ENCODE data around the gene RTTN. TPM values are rescaled to one million over a fixed set of nuclear protein-coding genes. Genes with fewer than 3 reads are reported as not detected.
"Not testable (repeated sequence)": the region's sequence is repeated elsewhere in the genome, so short reads cannot be mapped to it uniquely, and the experiment has no call there.

RTTN gene
- total RNA-seq, 1 experiment from 2014 or later, result 21.8 TPM

GRCh38 chr18:70110678-70111077 is 94.8 kb downstream of the RTTN start:
- Histone ChIP-seq H3K4me3 (ENCODE audit: insufficient read depth, low read depth, low read length) (no peak overlapping the region), H3K36me3 (replicated peaks; ENCODE audit: control insufficient read depth, insufficient read depth, low read length) (no peaks in the 10 kb centered on the region), H3K27me3 (ENCODE audit: control insufficient read depth, insufficient read depth, low read length) (no peaks in the 10 kb centered on the region)
- no peak for DNase-seq

DNA sequence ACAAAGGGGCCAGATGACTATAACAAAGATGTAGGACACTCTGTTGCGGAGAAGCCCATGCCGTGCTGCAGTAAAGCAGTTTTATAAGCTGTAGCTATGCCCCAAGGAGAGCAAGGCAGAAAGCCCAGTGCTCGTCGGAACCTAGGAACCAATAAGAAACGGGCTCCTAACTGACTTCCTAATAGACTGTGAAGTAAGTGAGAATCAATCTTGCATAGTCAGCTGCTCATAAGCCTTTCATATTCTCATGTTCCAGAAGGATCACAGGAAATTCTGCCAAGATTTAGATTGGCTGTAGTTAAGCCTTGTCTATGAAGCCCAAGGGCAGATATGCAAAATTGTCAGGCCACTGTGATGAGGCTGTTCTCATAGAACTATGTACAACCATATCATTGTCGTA is 98.4 kb downstream of the RTTN start:
- no peaks in the 10 kb centered on the region for H3K27me3 ChIP-seq (ENCODE audit: control insufficient read depth, insufficient read depth, low read length)
- H3K4me3 ChIP-seq (ENCODE audit: insufficient read depth, low read depth, low read length), result no peak overlapping the region
- H3K36me3 ChIP-seq (replicated peaks; ENCODE audit: control insufficient read depth, insufficient read depth, low read length), result no peaks in the 10 kb centered on the region
- DNase-seq, result no peak

- not testable (repeated sequence) for H3K4me3 ChIP-seq (ENCODE audit: insufficient read depth, low read depth, low read length); H3K27me3 ChIP-seq (ENCODE audit: control insufficient read depth, insufficient read depth, low read length); H3K36me3 ChIP-seq (replicated peaks; ENCODE audit: control insufficient read depth, insufficient read depth, low read length); DNase-seq
These were observed 102.6 kb downstream of the RTTN start for GRCh38 chr18:70102854-70103253.

GRCh38 chr18:70089858-70090257 is 115.6 kb downstream of the RTTN start:
- no peak overlapping the region for H3K4me3 ChIP-seq (ENCODE audit: insufficient read depth, low read depth, low read length)
- H3K36me3 ChIP-seq (replicated peaks; ENCODE audit: control insufficient read depth, insufficient read depth, low read length), result no peaks in the 10 kb centered on the region; the same call in 1 of the 2 replicates
- H3K27me3 ChIP-seq (ENCODE audit: control insufficient read depth, insufficient read depth, low read length), result no peaks in the 10 kb centered on the region
- DNase-seq, result no peak

- no peak for DNase-seq
- H3K27me3 ChIP-seq (ENCODE audit: control insufficient read depth, insufficient read depth, low read length), result no peaks in the 10 kb centered on the region
- no peaks in the 10 kb centered on the region; the same call in 1 of the 2 replicates for H3K36me3 ChIP-seq (replicated peaks; ENCODE audit: control insufficient read depth, insufficient read depth, low read length)
- H3K4me3 ChIP-seq (ENCODE audit: insufficient read depth, low read depth, low read length), result no peak overlapping the region
These were observed 119.4 kb downstream of the RTTN start for GRCh38 chr18:70086085-70086484.

- no peaks in the 10 kb centered on the region for H3K27me3 ChIP-seq (ENCODE audit: control insufficient read depth, insufficient read depth, low read length)
- DNase-seq, result no peak
- no peak overlapping the region for H3K4me3 ChIP-seq (ENCODE audit: insufficient read depth, low read depth, low read length)
- no peaks in the 10 kb centered on the region; the same call in 1 of the 2 replicates for H3K36me3 ChIP-seq (replicated peaks; ENCODE audit: control insufficient read depth, insufficient read depth, low read length)
These were observed 119.8 kb downstream of the RTTN start for GRCh38 chr18:70085641-70086040.

- no peak for DNase-seq
- no peaks in the 10 kb centered on the region for H3K27me3 ChIP-seq (ENCODE audit: control insufficient read depth, insufficient read depth, low read length)
- no peaks in the 10 kb centered on the region for H3K36me3 ChIP-seq (replicated peaks; ENCODE audit: control insufficient read depth, insufficient read depth, low read length)
- no peak overlapping the region for H3K4me3 ChIP-seq (ENCODE audit: insufficient read depth, low read depth, low read length)
These were observed 123.1 kb downstream of the RTTN start for GRCh38 chr18:70082430-70082829.

GRCh38 chr18:70078106-70078505 is 127.4 kb downstream of the RTTN start:
- Histone ChIP-seq H3K4me3 (ENCODE audit: insufficient read depth, low read depth, low read length) (no peak overlapping the region), H3K27me3 (ENCODE audit: control insufficient read depth, insufficient read depth, low read length) (no peaks in the 10 kb centered on the region), H3K36me3 (replicated peaks; ENCODE audit: control insufficient read depth, insufficient read depth, low read length) (no peaks in the 10 kb centered on the region)
- DNase-seq, result no peak

- Histone ChIP-seq H3K4me3 (ENCODE audit: insufficient read depth, low read depth, low read length) (no peak overlapping the region), H3K27me3 (ENCODE audit: control insufficient read depth, insufficient read depth, low read length) (no peaks in the 10 kb centered on the region), H3K36me3 (replicated peaks; ENCODE audit: control insufficient read depth, insufficient read depth, low read length) (no peaks in the 10 kb centered on the region)
- DNase-seq, result no peak
These were observed 129.6 kb downstream of the RTTN start for GRCh38 chr18:70075906-70076305.

DNA sequence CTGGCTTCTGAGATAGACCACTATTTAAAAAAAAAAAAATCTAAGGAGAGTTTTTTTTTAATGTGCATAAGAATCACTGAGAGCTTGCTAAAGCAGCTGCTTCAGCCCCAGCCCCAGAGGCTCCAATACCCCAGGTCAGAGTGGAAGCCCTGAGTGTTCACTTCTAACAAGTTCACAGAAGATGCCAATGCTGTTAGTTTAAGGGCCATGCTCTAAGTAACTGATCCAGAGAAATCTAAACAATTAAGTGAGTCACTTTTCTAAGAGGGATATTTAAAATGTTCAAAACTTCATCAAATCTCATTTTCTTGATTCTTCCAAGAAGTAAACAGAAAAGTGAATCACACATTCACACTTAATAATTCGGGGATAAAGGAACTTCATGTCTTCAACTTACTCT is 131.4 kb downstream of the RTTN start:
- DNase-seq, result no peak
- no peak overlapping the region for H3K4me3 ChIP-seq (ENCODE audit: insufficient read depth, low read depth, low read length)
- H3K36me3 ChIP-seq (replicated peaks; ENCODE audit: control insufficient read depth, insufficient read depth, low read length), result no peaks in the 10 kb centered on the region
- H3K27me3 ChIP-seq (ENCODE audit: control insufficient read depth, insufficient read depth, low read length), result no peaks in the 10 kb centered on the region

DNA sequence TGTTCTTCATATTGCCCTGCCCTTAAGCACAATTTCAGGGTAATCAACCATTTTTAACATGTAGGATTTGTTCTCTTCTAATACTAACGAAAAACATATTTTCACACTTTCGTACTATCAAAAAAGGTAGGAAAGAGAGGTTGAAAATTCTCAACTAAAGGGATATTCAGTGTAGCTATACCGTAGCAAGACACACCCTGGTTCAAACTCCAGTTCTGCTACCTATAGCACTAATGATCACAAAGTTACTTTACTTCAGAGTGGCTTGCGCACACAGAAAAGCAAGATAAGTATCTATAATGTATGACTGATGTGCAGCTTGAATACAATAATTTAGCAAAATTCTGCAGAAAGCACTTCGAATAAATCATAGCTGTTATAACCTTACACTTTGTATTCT is 132.1 kb downstream of the RTTN start:
- DNase-seq, result no peak
- no peak overlapping the region for H3K4me3 ChIP-seq (ENCODE audit: insufficient read depth, low read depth, low read length)
- no peaks in the 10 kb centered on the region for H3K36me3 ChIP-seq (replicated peaks; ENCODE audit: control insufficient read depth, insufficient read depth, low read length)
- H3K27me3 ChIP-seq (ENCODE audit: control insufficient read depth, insufficient read depth, low read length), result no peaks in the 10 kb centered on the region

- no peak overlapping the region for H3K4me3 ChIP-seq (ENCODE audit: insufficient read depth, low read depth, low read length)
- no peaks in the 10 kb centered on the region for H3K36me3 ChIP-seq (replicated peaks; ENCODE audit: control insufficient read depth, insufficient read depth, low read length)
- no peak for DNase-seq
- no peaks in the 10 kb centered on the region for H3K27me3 ChIP-seq (ENCODE audit: control insufficient read depth, insufficient read depth, low read length)
These were observed 132.8 kb downstream of the RTTN start for GRCh38 chr18:70072678-70073077.

- no peak overlapping the region for H3K4me3 ChIP-seq (ENCODE audit: insufficient read depth, low read depth, low read length)
- no peak for DNase-seq
- H3K27me3 ChIP-seq (ENCODE audit: control insufficient read depth, insufficient read depth, low read length), result no peaks in the 10 kb centered on the region
- no peaks in the 10 kb centered on the region for H3K36me3 ChIP-seq (replicated peaks; ENCODE audit: control insufficient read depth, insufficient read depth, low read length)
These were observed 135.5 kb downstream of the RTTN start for GRCh38 chr18:70069965-70070364.

GRCh38 chr18:70069382-70069781 is 136.1 kb downstream of the RTTN start:
- no peak for DNase-seq
- H3K4me3 ChIP-seq (ENCODE audit: insufficient read depth, low read depth, low read length), result no peak overlapping the region
- no peaks in the 10 kb centered on the region for H3K27me3 ChIP-seq (ENCODE audit: control insufficient read depth, insufficient read depth, low read length)
- H3K36me3 ChIP-seq (replicated peaks; ENCODE audit: control insufficient read depth, insufficient read depth, low read length), result no peaks in the 10 kb centered on the region

GRCh38 chr18:70068981-70069380 is 136.5 kb downstream of the RTTN start:
- no peak overlapping the region for H3K4me3 ChIP-seq (ENCODE audit: insufficient read depth, low read depth, low read length)
- DNase-seq, result no peak
- no peaks in the 10 kb centered on the region for H3K27me3 ChIP-seq (ENCODE audit: control insufficient read depth, insufficient read depth, low read length)
- H3K36me3 ChIP-seq (replicated peaks; ENCODE audit: control insufficient read depth, insufficient read depth, low read length), result no peaks in the 10 kb centered on the region

- H3K4me3 ChIP-seq (ENCODE audit: insufficient read depth, low read depth, low read length), result no peak overlapping the region
- no peaks in the 10 kb centered on the region; the same call in 1 of the 2 replicates for H3K36me3 ChIP-seq (replicated peaks; ENCODE audit: control insufficient read depth, insufficient read depth, low read length)
- no peak for DNase-seq
- H3K27me3 ChIP-seq (ENCODE audit: control insufficient read depth, insufficient read depth, low read length), result no peaks in the 10 kb centered on the region
These were observed 145.8 kb downstream of the RTTN start for GRCh38 chr18:70059684-70060083.

Data from H7 (cell line).